Endothelial cell (in vitro differentiated cells): Measurements from ENCODE around the gene KCNH4. TPM values are rescaled to one million over a fixed set of nuclear protein-coding genes. Genes with fewer than 3 reads are reported as not detected.
"Not testable (repeated sequence)": the region's sequence is repeated elsewhere in the genome, so short reads cannot be mapped to it uniquely, and the experiment has no call there.

Source experiments
- DNase-seq: peaks from one replicate; pipeline ENCODE4 v3.0.0; 2021; ENCODE audit warnings: low spot score
- H3K27ac Mint-ChIP-seq: one replicate; pipeline ENCODE4 v1.8.0; 2021; ENCODE audit warnings: mixed read lengths, inconsistent platforms; ENCODE audit not compliant: unreplicated experiment
- H3K27me3 Mint-ChIP-seq: one replicate; pipeline ENCODE4 v1.8.0; 2021; ENCODE audit warnings: mild to moderate bottlenecking, moderate library complexity, mixed read lengths, inconsistent platforms; ENCODE audit not compliant: unreplicated experiment
- H3K36me3 Mint-ChIP-seq: one replicate; pipeline ENCODE4 v1.8.0; 2021; ENCODE audit warnings: mild to moderate bottlenecking, low read depth, mixed read lengths, inconsistent platforms; ENCODE audit not compliant: unreplicated experiment
- H3K4me1 Mint-ChIP-seq: one replicate; pipeline ENCODE4 v1.8.0; 2021; ENCODE audit warnings: mild to moderate bottlenecking, mixed read lengths, inconsistent platforms; ENCODE audit not compliant: unreplicated experiment
- H3K4me3 Mint-ChIP-seq: one replicate; pipeline ENCODE4 v1.8.0; 2021; ENCODE audit warnings: mild to moderate bottlenecking, mixed read lengths, inconsistent platforms; ENCODE audit not compliant: unreplicated experiment
- H3K9me3 Mint-ChIP-seq: one replicate; pipeline ENCODE4 v1.8.0; 2021; ENCODE audit warnings: mixed read lengths, inconsistent platforms; ENCODE audit not compliant: unreplicated experiment
- CTCF ChIP-seq: fragments of 200-600 bp; sonication (generic); IDR thresholded peaks from one replicate; pipeline ENCODE4 v1.5.0; 2021; ENCODE audit warnings: antibody characterized with exemption; ENCODE audit not compliant: unreplicated experiment
- total RNA-seq: library from RNA; stranded (reverse); fragmentation: NEBNext Ultra II Directional; extraction: Animal tissue kit (Norgen Biotek cat#: 25700); gene quantifications from one replicate; pipeline ENCODE4 v1.2.1, GENCODE V29; 2021; ENCODE audit not compliant: unreplicated experiment

KCNH4 gene
- total RNA-seq, 1 donor from 2014 or later = 0.08 TPM

DNA sequence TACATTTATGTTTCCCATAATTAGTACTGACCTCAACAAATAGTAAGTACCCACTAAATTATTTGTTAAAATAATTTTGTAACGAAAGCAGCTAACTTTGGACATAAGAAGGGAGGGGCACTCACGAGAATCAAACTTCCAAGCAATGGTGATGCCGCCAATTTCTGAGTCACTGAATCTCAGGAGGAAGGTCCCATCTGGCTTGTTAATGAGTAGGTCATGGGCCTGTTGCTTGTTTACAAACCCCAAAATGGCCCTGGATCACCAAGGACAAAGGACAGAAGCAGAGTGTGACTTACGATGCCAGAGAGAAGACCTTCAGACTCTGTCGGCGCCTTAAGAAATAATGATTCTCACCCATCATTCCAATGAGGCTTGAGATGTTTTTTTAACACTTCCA, 29.1 kb upstream of the KCNH4 start:
- Mint-ChIP-seq H3K27ac (no peak overlapping the region), H3K9me3 (no peaks in the 10 kb centered on the region), H3K36me3 (peaks cover 31% of the 10 kb centered on the region), H3K27me3 (no peaks in the 10 kb centered on the region), H3K4me3 (no peak overlapping the region), H3K4me1 (no peaks in the 10 kb centered on the region)
- TF ChIP-seq CTCF = no peak
- no peak for DNase-seq

DNA sequence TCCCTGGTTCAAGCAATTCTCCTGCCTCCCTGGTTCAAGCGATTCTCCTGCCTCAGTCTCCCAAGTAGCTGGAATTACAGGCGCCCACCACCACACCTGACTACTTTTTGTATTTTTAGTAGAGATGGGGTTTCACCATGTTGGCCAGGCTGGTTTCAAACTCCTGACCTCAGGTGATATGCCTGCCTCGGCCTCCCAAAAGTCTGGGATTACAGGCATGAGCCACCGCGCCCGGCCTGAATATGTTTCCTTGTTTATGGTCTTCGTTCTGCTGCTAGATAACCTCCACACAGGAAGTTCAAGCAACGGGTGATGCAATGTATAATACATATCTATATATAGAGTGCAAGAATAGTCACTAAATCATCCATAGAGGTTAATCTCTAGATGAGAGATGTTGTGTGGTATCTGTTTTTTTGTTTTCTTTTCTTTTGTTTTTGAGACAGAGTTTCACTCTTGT, 25.2 kb upstream of the KCNH4 start:
- H3K9me3 Mint-ChIP-seq, H3K27ac Mint-ChIP-seq: not testable (repeated sequence)
- peaks cover 44% of the 10 kb centered on the region for H3K36me3 Mint-ChIP-seq

DNA sequence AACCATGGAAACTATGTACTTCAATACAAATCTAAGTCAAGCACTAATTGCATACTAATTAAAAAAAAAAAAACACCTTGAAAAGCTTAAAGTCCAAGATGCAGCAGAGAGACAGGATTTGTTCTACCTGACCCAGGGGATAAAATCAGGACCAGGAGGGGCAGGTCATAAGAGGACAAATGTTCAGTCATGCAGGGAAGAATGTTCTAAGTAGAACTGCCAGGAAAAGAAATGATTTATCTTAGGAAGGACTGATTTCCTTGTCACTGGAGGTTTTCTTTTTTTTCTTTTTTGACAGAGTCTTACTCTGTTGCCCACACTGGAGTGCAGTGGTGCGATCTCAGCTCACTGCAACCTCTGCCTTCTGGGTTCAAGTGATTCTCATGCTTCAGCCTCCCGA, 22.4 kb upstream of the KCNH4 start:
- peaks cover 4% of the 10 kb centered on the region for H3K27me3 Mint-ChIP-seq
- no peak for DNase-seq
- no peaks in the 10 kb centered on the region for H3K9me3 Mint-ChIP-seq
- no peak overlapping the region for H3K27ac Mint-ChIP-seq
- peaks cover 32% of the 10 kb centered on the region for H3K36me3 Mint-ChIP-seq
- TF ChIP-seq CTCF = no peak
- no peak overlapping the region for H3K4me3 Mint-ChIP-seq
- no peaks in the 10 kb centered on the region for H3K4me1 Mint-ChIP-seq

More for the DNA sequence above, 25.2 kb upstream of the KCNH4 start:
- not testable (repeated sequence) for H3K4me1 Mint-ChIP-seq, DNase-seq, H3K27me3 Mint-ChIP-seq, H3K4me3 Mint-ChIP-seq

- Mint-ChIP-seq H3K36me3 (peaks cover 31% of the 10 kb centered on the region), H3K9me3 (no peaks in the 10 kb centered on the region), H3K27me3 (peaks cover 6% of the 10 kb centered on the region), H3K4me1 (no peaks in the 10 kb centered on the region), H3K27ac (no peak overlapping the region), H3K4me3 (no peak overlapping the region)
- TF ChIP-seq CTCF = no peak
- DNase-seq = no peak
These were observed 21.8 kb upstream of the KCNH4 start for GRCh38 chr17:42202696-42203095.

DNA sequence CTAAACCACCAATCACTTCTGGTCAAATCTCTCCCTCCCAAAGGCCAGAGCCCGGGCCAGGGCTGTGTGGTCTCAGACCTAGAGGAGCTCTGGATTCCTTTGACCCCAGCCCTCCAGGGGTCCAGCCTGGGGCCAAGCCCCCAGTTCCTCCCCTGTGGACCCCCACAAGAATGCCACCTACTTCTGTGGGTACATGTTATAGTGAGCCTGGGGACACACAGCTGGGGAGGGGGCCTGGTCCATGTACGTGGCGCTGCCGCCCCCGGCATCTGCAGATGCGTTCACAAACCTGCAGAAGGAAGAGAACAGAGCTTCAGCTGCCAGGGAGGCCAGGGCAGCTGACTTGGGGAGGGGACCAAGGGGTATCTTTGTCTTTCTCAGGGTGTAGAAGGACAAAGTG, 21.2 kb upstream of the KCNH4 start:
- no peak overlapping the region for H3K27ac Mint-ChIP-seq
- no peak for TF ChIP-seq CTCF
- no peaks in the 10 kb centered on the region for H3K9me3 Mint-ChIP-seq
- peaks cover 9% of the 10 kb centered on the region for H3K27me3 Mint-ChIP-seq
- no peaks in the 10 kb centered on the region for H3K4me1 Mint-ChIP-seq
- peaks cover 27% of the 10 kb centered on the region for H3K36me3 Mint-ChIP-seq
- H3K4me3 Mint-ChIP-seq = no peak overlapping the region
- no peak for DNase-seq

- peaks cover 9% of the 10 kb centered on the region for H3K27me3 Mint-ChIP-seq
- no peak for DNase-seq
- no peaks in the 10 kb centered on the region for H3K9me3 Mint-ChIP-seq
- H3K27ac Mint-ChIP-seq = no peak overlapping the region
- no peaks in the 10 kb centered on the region for H3K4me1 Mint-ChIP-seq
- TF ChIP-seq CTCF = no peak
- no peak overlapping the region for H3K4me3 Mint-ChIP-seq
- peaks cover 27% of the 10 kb centered on the region for H3K36me3 Mint-ChIP-seq
These were observed 20.5 kb upstream of the KCNH4 start for GRCh38 chr17:42201458-42201772.
